ENCODE data around the gene SPRED2. TPM values are rescaled to one million over a fixed set of nuclear protein-coding genes. Genes with fewer than 3 reads are reported as not detected.

SPRED2 gene
- total and polyA plus RNA-seq, 4 donors, result 10.6 to 38.7 (median 23.8) TPM

GRCh38 chr2:65281627-65282351, 150.6 kb downstream of the SPRED2 start:
- H3K27me3 ChIP-seq (ENCODE audit: control insufficient read depth, insufficient read depth, low read length), result no peaks in the 10 kb centered on the region
- DNase-seq (ENCODE audit: low read depth in 4 of 6, low spot score in 6 of 6), result peak in 2 of 6 donors; percentile 82 to 92
- WGBS (ENCODE audit: insufficient coverage), result 20% methylated on average over 1 of the region's 4 CpGs
- H3K36me3 ChIP-seq (ENCODE audit: control insufficient read depth, insufficient read depth, low read length), result no peaks in the 10 kb centered on the region
- H3K4me1 ChIP-seq (ENCODE audit: control insufficient read depth, insufficient read depth, low read length), result peaks cover 19% of the 10 kb centered on the region
- no peaks in the 10 kb centered on the region for H3K9me3 ChIP-seq (ENCODE audit: control insufficient read depth, insufficient read depth, low read length)
- H3K27ac ChIP-seq (ENCODE audit: low read depth, low read length), result peak overlapping the region; percentile 45
- H3K4me3 ChIP-seq (ENCODE audit: low read depth, low read length), result no peak overlapping the region

DNA sequence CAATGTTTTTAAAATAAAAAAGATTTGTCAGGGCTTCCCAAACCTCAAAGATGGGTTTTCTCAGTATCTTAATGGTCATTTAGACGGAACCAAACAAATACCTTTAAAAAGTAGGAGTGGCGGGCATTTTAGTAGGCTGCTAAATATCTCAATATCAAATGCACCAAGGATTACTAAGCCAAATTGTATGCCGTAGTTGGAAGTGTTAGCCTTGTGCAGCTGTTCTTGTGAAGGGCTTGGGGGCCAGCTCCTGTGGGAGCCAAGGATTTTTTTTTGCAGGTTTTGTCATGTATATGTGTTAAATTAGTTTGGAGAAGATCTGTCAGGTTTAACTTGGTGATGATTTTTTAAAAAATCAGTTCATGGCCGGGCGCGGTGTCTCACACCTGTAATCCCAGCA, 152.6 kb downstream of the SPRED2 start:
- no peaks in the 10 kb centered on the region for H3K27me3 ChIP-seq (ENCODE audit: control insufficient read depth, insufficient read depth, low read length)

GRCh38 chr2:65278531-65278981, 153.8 kb downstream of the SPRED2 start:
- Histone ChIP-seq H3K4me1 (ENCODE audit: control insufficient read depth, insufficient read depth, low read length) (peaks cover 21% of the 10 kb centered on the region), H3K4me3 (ENCODE audit: low read depth, low read length) (no peak overlapping the region), H3K36me3 (ENCODE audit: control insufficient read depth, insufficient read depth, low read length) (no peaks in the 10 kb centered on the region), H3K27ac (ENCODE audit: low read depth, low read length) (peak overlapping the region; percentile 57), H3K9me3 (ENCODE audit: control insufficient read depth, insufficient read depth, low read length) (no peaks in the 10 kb centered on the region), H3K27me3 (ENCODE audit: control insufficient read depth, insufficient read depth, low read length) (no peaks in the 10 kb centered on the region)
- peak in 1 of 6 donors; percentile 55 for DNase-seq (ENCODE audit: low read depth in 4 of 6, low spot score in 6 of 6)
- WGBS (ENCODE audit: insufficient coverage), result 11% methylated on average over 4 of the region's 6 CpGs

More for the DNA sequence above, 152.6 kb downstream of the SPRED2 start:
- H3K9me3 ChIP-seq (ENCODE audit: control insufficient read depth, insufficient read depth, low read length), result no peaks in the 10 kb centered on the region
- peaks cover 21% of the 10 kb centered on the region for H3K4me1 ChIP-seq (ENCODE audit: control insufficient read depth, insufficient read depth, low read length)
- DNase-seq (ENCODE audit: low read depth in 4 of 6, low spot score in 6 of 6), result no peak
- no peaks in the 10 kb centered on the region for H3K36me3 ChIP-seq (ENCODE audit: control insufficient read depth, insufficient read depth, low read length)
- 100% methylated on average over 2 of the region's 6 CpGs for WGBS (ENCODE audit: insufficient coverage)
- no peak overlapping the region for H3K4me3 ChIP-seq (ENCODE audit: low read depth, low read length)
- no peak overlapping the region for H3K27ac ChIP-seq (ENCODE audit: low read depth, low read length)

DNA sequence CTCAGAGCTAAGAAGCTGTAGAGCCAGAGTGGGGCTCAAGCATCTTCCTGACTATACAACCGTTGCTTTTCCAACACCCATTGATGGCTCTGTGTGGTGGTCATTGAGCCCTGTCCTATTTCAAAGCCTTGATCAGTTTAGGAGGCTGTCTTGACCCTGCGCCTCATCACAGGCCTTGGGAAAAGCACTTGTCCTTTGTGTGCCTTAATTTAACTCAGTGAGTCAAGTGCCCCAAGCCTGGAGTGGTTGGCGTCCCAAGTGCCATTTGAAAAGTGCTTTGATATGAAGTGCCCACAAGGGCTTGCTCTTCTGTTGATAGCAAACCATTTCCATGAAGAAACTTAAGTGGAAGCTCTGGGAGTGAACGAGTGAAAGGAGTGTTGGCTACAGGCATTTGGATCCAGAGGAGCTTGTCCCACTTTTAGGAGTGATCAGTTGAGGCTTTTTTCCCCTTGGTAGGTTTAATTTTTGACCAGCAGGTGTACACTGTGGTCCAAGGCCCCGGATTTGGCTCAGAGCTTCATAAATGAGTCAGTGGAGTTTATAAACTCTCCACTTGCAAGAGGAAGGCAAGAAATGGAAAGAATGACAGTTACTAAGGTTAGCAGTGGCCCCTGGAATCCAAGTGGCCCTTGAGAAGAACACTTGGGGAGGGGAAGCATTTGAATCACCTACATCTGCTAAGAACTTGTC, 154.5 kb downstream of the SPRED2 start:
- Histone ChIP-seq H3K9me3 (ENCODE audit: control insufficient read depth, insufficient read depth, low read length) (no peaks in the 10 kb centered on the region), H3K4me3 (ENCODE audit: low read depth, low read length) (no peak overlapping the region), H3K27me3 (ENCODE audit: control insufficient read depth, insufficient read depth, low read length) (no peaks in the 10 kb centered on the region), H3K36me3 (ENCODE audit: control insufficient read depth, insufficient read depth, low read length) (peaks cover 5% of the 10 kb centered on the region), H3K27ac (ENCODE audit: low read depth, low read length) (peak overlapping the region; percentile 57), H3K4me1 (ENCODE audit: control insufficient read depth, insufficient read depth, low read length) (peaks cover 21% of the 10 kb centered on the region)
- WGBS (ENCODE audit: insufficient coverage), result 96% methylated on average over 4 of the region's 5 CpGs
- DNase-seq (ENCODE audit: low read depth in 4 of 6, low spot score in 6 of 6), result no peak

GRCh38 chr2:65277118-65277517, 155.3 kb downstream of the SPRED2 start:
- H3K4me3 ChIP-seq (ENCODE audit: low read depth, low read length), result no peak overlapping the region
- peaks cover 7% of the 10 kb centered on the region for H3K36me3 ChIP-seq (ENCODE audit: control insufficient read depth, insufficient read depth, low read length)
- DNase-seq (ENCODE audit: low read depth in 4 of 6, low spot score in 6 of 6), result no peak
- no peaks in the 10 kb centered on the region for H3K9me3 ChIP-seq (ENCODE audit: control insufficient read depth, insufficient read depth, low read length)
- H3K27ac ChIP-seq (ENCODE audit: low read depth, low read length), result peak overlapping the region; percentile 43
- no peaks in the 10 kb centered on the region for H3K27me3 ChIP-seq (ENCODE audit: control insufficient read depth, insufficient read depth, low read length)
- H3K4me1 ChIP-seq (ENCODE audit: control insufficient read depth, insufficient read depth, low read length), result peaks cover 17% of the 10 kb centered on the region
- 38% methylated on average over 2 of the region's 3 CpGs for WGBS (ENCODE audit: insufficient coverage)

DNA sequence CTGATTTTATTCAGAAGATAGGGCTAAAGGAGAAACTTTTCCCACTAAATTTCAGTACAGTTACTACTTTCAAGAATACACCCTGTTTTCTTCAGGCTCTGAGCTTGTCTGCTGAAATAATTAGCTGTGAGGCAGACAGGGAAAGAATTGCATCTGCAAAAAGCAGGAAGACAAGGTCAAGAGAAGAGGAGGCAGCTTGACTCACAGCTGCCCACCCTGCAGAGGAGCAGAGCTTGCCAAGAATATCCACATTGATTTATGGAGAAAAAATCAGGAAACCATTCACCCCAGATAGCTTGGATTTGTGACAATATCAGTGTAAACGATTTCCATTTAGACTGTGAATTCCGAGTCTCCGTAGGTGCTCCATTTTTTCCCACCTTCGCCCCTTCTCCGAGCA, 155.8 kb downstream of the SPRED2 start:
- Histone ChIP-seq H3K4me3 (ENCODE audit: low read depth, low read length) (no peak overlapping the region), H3K27ac (ENCODE audit: low read depth, low read length) (peak overlapping the region; percentile 43), H3K9me3 (ENCODE audit: control insufficient read depth, insufficient read depth, low read length) (no peaks in the 10 kb centered on the region), H3K27me3 (ENCODE audit: control insufficient read depth, insufficient read depth, low read length) (no peaks in the 10 kb centered on the region), H3K4me1 (ENCODE audit: control insufficient read depth, insufficient read depth, low read length) (peaks cover 17% of the 10 kb centered on the region), H3K36me3 (ENCODE audit: control insufficient read depth, insufficient read depth, low read length) (peaks cover 11% of the 10 kb centered on the region)
- peak in 1 of 6 donors; percentile 37 for DNase-seq (ENCODE audit: low read depth in 4 of 6, low spot score in 6 of 6)
- 19% methylated on average over 4 of the region's 5 CpGs for WGBS (ENCODE audit: insufficient coverage)

DNA sequence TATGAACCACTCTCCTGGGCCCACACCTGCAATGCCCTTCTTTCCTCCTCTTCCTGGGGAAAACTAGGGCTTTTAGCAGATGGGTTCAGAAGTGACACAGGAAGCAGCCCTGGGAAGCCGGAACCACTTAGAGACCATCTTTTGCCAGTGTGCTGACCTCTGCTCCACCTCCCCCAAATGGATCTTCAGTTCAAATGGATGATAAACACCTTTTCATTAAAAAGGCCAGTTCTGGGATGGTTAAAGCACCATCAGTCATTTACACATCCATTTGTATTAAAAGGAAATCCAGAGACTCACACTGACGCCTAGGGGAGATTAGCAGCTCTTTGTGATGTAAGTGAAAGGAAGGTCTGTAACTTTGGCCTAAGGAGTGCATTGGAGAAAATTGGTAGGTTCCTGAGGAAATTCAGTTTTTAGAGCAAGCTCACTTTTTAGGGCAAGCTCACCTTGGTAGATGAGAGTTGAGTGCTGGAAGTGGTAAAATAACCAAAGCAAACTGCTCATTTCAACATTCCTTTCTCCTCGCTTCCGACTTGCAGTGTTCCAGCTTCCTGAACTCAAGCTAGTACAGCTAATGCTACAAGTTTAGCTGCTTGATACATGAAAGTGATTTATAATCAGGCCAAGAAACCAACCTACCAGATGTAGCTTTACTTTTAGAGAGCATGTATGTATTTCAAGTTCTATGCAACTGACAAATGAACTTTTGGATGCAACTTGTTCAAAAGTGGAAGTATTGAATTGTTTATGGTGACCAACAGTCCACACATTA, 157.1 kb downstream of the SPRED2 start:
- DNase-seq (ENCODE audit: low read depth in 4 of 6, low spot score in 6 of 6), result no peak
- WGBS (ENCODE audit: insufficient coverage), result 29% methylated on average over 1 of the region's 4 CpGs
- H3K36me3 ChIP-seq (ENCODE audit: control insufficient read depth, insufficient read depth, low read length), result peaks cover 11% of the 10 kb centered on the region
- peak overlapping the region; percentile 4 for H3K27ac ChIP-seq (ENCODE audit: low read depth, low read length)
- H3K4me1 ChIP-seq (ENCODE audit: control insufficient read depth, insufficient read depth, low read length), result peaks cover 12% of the 10 kb centered on the region
- H3K27me3 ChIP-seq (ENCODE audit: control insufficient read depth, insufficient read depth, low read length), result no peaks in the 10 kb centered on the region
- no peaks in the 10 kb centered on the region for H3K9me3 ChIP-seq (ENCODE audit: control insufficient read depth, insufficient read depth, low read length)
- no peak overlapping the region for H3K4me3 ChIP-seq (ENCODE audit: low read depth, low read length)

DNA sequence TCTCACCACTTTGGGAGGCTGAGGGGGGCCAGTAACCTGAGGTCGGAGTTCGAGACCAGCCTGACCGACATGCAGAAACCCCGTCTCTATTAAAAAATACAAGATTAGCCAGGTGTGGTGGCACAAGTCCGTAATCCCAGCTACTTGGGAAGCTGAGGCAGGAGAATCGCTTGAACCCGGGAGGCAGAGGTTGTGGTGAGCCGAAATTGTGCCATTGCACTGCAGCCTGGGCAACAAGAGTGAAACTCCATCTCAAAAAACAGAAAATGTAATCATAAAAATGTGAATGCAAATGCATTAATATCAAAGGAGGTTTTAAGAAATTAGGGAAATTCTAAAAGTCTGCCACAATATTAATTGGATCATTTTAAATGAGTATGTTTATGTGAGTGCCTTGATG, 159.1 kb downstream of the SPRED2 start:
- 95% methylated on average over 6 of the region's 8 CpGs for WGBS (ENCODE audit: insufficient coverage)
- no peak overlapping the region for H3K27ac ChIP-seq (ENCODE audit: low read depth, low read length)
- no peak for DNase-seq (ENCODE audit: low read depth in 4 of 6, low spot score in 6 of 6)

GRCh38 chr2:65268957-65269356, 163.4 kb downstream of the SPRED2 start:
- WGBS (ENCODE audit: insufficient coverage), result 48% methylated on average over 3 of the region's 4 CpGs
- Histone ChIP-seq H3K27ac (ENCODE audit: low read depth, low read length) (no peak overlapping the region), H3K4me1 (ENCODE audit: control insufficient read depth, insufficient read depth, low read length) (no peaks in the 10 kb centered on the region), H3K27me3 (ENCODE audit: control insufficient read depth, insufficient read depth, low read length) (no peaks in the 10 kb centered on the region), H3K4me3 (ENCODE audit: low read depth, low read length) (no peak overlapping the region), H3K36me3 (ENCODE audit: control insufficient read depth, insufficient read depth, low read length) (peaks cover 14% of the 10 kb centered on the region), H3K9me3 (ENCODE audit: control insufficient read depth, insufficient read depth, low read length) (no peaks in the 10 kb centered on the region)
- peak in 1 of 6 donors; percentile 20 for DNase-seq (ENCODE audit: low read depth in 4 of 6, low spot score in 6 of 6)

More for the DNA sequence above, 159.1 kb downstream of the SPRED2 start:
- peaks cover 11% of the 10 kb centered on the region for H3K36me3 ChIP-seq (ENCODE audit: control insufficient read depth, insufficient read depth, low read length)
- H3K9me3 ChIP-seq (ENCODE audit: control insufficient read depth, insufficient read depth, low read length), result no peaks in the 10 kb centered on the region
- H3K4me3 ChIP-seq (ENCODE audit: low read depth, low read length), result no peak overlapping the region
- H3K4me1 ChIP-seq (ENCODE audit: control insufficient read depth, insufficient read depth, low read length), result peaks cover 4% of the 10 kb centered on the region
- H3K27me3 ChIP-seq (ENCODE audit: control insufficient read depth, insufficient read depth, low read length), result no peaks in the 10 kb centered on the region
